Measurements from ENCODE around the gene SFXN5. TPM values are rescaled to one million over a fixed set of nuclear protein-coding genes. Genes with fewer than 3 reads are reported as not detected.

Gene SFXN5
- total and polyA plus RNA-seq, 2 donors (not counting 3 experiments of a cell fraction or from before 2014, with no cell fraction given) = 18.7 to 28.6 TPM

DNA sequence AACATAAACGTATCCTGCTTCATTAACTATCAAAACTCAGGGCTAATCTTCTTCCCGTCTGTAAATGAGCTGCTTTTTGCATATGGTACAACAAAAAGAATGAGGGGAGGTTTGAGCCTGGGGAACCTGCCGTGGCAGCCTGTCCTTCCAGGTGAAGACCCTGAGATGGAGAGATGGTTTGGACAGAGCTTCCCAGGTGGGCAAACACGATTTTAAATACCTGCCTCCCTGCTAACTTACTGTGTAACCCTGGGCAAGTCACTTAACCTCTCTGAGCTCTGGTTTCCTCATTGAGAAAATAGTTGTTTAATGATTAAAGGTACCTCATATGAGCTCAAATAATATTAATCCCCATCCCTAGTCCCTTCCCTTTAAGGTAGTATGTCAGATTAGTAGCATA lies 145.1 kb downstream of the SFXN5 start:
- no peaks in the 10 kb centered on the region for H3K36me3 ChIP-seq (ENCODE audit: control insufficient read depth in 2 of 2, extremely low read depth in 1 of 2, insufficient read depth in 2 of 2, low read length in 2 of 2)
- intact Hi-C loops (cut with micrococcal nuclease) = no loop called here
- H3K9ac ChIP-seq (replicated peaks; ENCODE audit: extremely low read depth, insufficient read depth, low read length) = no peak overlapping the region
- peak; percentile 8 for FAIRE-seq
- ChIA-PET POLR2A (no interaction called here), CTCF (interaction anchor here (0.6 to 5.8 kb wide), 8 partner anchors 9 to 48 kb away, joined by 3 to 26 read pairs (median 4); partner anchors contain the start of genes EMX1 and SPR)
- H4K20me1 ChIP-seq (replicated peaks; ENCODE audit: control insufficient read depth, extremely low read depth, insufficient read depth, low read length) = no peaks in the 10 kb centered on the region
- no peaks in the 10 kb centered on the region for H3K79me2 ChIP-seq (ENCODE audit: control insufficient read depth, insufficient read depth, low read length)
- H3K4me3 ChIP-seq (replicated peaks in 1 of 3; ENCODE audit: insufficient read depth in 1 of 3, low read depth in 1 of 3, low read length in 3 of 3) = no peak overlapping the region
- dilution Hi-C loops (cut with MboI; ENCODE audit: extremely low pct_ligation_motif_present, low sequenced_read_pairs) = no loop called here
- TF ChIP-seq MAX (IDR thresholded peaks at IDR 0.05; ENCODE audit: insufficient read depth, insufficient read length) (no peak), FOS (IDR thresholded peaks at IDR 0.05; ENCODE audit: borderline replicate concordance, insufficient read depth, low read length) (no peak), MYC (IDR thresholded peaks at IDR 0.05; ENCODE audit: low read depth, low read length) (no peak), JUN (IDR thresholded peaks at IDR 0.05; ENCODE audit: borderline replicate concordance, insufficient read depth, insufficient read length, low read depth) (no peak), GATA2 (IDR thresholded peaks at IDR 0.05; ENCODE audit: insufficient read depth, insufficient read length, low read depth, low read length) (no peak), CTCF (IDR thresholded peaks at IDR 0.05; ENCODE audit: extremely low read depth in 1 of 2, insufficient read depth in 1 of 2, low read depth in 1 of 2, low read length in 2 of 2) (no peak), POLR2AphosphoS5 (IDR thresholded peaks at IDR 0.05; ENCODE audit: insufficient read depth, low read depth, low read length) (no peak), POLR2A (IDR thresholded peaks at IDR 0.05; ENCODE audit: low read depth, low read length) (no peak), EZH2 (IDR thresholded peaks at IDR 0.05; ENCODE audit: borderline replicate concordance, low read depth, low read length, severe bottlenecking) (no peak)
- H3K9me3 ChIP-seq (replicated peaks; ENCODE audit: control insufficient read depth, insufficient read depth, low read length) = peaks cover 4% of the 10 kb centered on the region
- peaks cover 85 to 92% of the 10 kb centered on the region in 2 experiments for H3K27me3 ChIP-seq (ENCODE audit: control insufficient read depth in 2 of 2, insufficient read depth in 2 of 2, low read length in 2 of 2)
- no peak for DNase-seq (ENCODE audit: low read depth, low spot score)
- H3K4me1 ChIP-seq (ENCODE audit: control insufficient read depth, extremely low read depth, insufficient read depth, low read length) = no peaks in the 10 kb centered on the region
- H3K4me2 ChIP-seq (ENCODE audit: insufficient read depth, low read length) = no peak overlapping the region
- no peak overlapping the region for H2AFZ ChIP-seq (ENCODE audit: low read depth, low read length)
- H3K27ac ChIP-seq (ENCODE audit: insufficient read depth, low read depth, low read length) = no peak overlapping the region
- no TSS peak for BruUV-seq (replicated peaks)
- H3K9me1 ChIP-seq (replicated peaks; ENCODE audit: control insufficient read depth, extremely low read depth, insufficient read depth, low read length) = no peaks in the 10 kb centered on the region
